GM18505 (cell line): ENCODE data around the gene HSPG2.
A peak's percentile ranks its signal among the peaks of the same experiment; 100 is the strongest.
"Not testable (repeated sequence)": the region's sequence is repeated elsewhere in the genome, so short reads cannot be mapped to it uniquely, and the experiment has no call there.

Experiments
- ATAC-seq: cut with Tn5 transposase; IDR thresholded peaks from one replicate; pipeline ENCODE4 v1.9.1; 2021; ENCODE audit not compliant: unreplicated experiment
- POLR2A ChIP-seq: IDR thresholded peaks from 4 replicates; pipeline ENCODE4 v1.6.1; 2011; ENCODE audit warnings: borderline replicate concordance; ENCODE audit not compliant: insufficient read depth, insufficient read length; ENCODE audit errors: extremely low read depth

Gene HSPG2

GRCh38 chr1:21814241-21814918 is 122.7 kb downstream of the HSPG2 start:
- peak; percentile 55 for ATAC-seq
- TF ChIP-seq POLR2A = peak; percentile 35

DNA sequence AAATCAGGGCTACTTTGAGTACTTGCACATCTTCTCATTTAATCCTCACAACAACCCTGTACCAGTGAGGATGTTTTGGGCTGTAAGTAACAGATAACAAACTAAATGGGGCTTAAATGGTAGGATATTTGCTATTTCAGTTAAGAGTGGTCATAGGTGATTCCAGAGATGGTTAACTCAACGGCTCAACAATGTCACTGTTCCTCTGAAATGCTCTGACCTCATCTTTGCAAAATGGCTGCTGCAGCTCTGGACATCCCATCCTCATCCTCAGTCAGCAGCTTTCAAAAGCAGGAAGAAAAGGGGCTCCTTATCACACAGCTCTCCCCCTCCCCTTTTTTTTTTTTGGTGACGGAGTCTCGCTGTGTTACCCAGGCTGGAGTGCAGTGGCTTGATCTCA is 123.6 kb downstream of the HSPG2 start:
- ATAC-seq = no peak
- TF ChIP-seq POLR2A = no peak

- no peak for TF ChIP-seq POLR2A
- no peak for ATAC-seq
Observed at GRCh38 chr1:21811875-21812305, 125.2 kb downstream of the HSPG2 start, which contains the start of gene LDLRAD2. Gene LDLRAD2 (plus strand): TSS chr1:21812265. CDS start chr1:21812452, 187 bp downstream.

- TF ChIP-seq POLR2A = no peak
- ATAC-seq = no peak
Observed at GRCh38 chr1:21804536-21804935, 132.6 kb downstream of the HSPG2 start.

DNA sequence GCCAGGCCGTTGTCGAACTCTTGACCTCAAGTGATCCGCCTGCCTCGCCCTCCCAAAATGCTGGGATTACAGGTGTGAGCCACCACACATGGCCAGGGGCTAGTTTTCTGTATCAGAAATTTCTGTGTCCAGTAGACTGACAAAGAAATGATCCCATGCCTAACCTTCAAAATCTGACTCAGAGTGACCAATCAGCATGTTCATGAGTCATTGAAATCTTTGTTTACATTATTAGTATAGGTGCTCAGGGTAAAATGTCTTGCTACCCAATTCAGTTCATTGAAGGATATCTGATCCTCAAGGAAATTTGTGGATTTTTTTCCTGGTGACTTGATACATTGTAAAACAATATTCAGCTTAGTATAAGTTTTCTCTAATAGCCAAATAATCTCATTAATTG is 136.0 kb downstream of the HSPG2 start:
- ATAC-seq = no peak

GRCh38 chr1:21799730-21800129 is 137.4 kb downstream of the HSPG2 start:
- ATAC-seq = no peak
- TF ChIP-seq POLR2A = no peak

More for the DNA sequence above, 136.0 kb downstream of the HSPG2 start:
- TF ChIP-seq POLR2A = no peak

DNA sequence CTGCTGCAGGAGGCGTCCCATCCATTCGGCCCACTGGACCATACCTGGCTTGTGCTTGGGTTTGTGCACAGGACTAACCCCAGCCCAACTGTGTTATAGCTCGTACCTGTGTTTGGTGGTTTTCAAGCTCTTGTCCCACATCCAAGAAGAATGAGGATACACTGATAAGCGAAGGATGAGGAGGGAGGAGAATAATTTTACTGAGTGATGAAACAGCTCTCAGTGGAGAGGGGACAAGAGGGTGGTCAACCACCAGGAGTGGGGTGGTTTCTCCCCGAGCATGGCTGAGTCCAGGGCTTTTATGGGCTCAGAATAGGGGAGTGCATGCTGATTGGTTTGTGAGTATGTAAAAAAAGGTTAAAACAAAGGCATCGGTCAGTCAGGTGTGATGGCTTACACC is 142.0 kb downstream of the HSPG2 start:
- TF ChIP-seq POLR2A = no peak
- ATAC-seq = no peak

- no peak for TF ChIP-seq POLR2A
- no peak for ATAC-seq
Observed at GRCh38 chr1:21794656-21795055, 142.5 kb downstream of the HSPG2 start.

DNA sequence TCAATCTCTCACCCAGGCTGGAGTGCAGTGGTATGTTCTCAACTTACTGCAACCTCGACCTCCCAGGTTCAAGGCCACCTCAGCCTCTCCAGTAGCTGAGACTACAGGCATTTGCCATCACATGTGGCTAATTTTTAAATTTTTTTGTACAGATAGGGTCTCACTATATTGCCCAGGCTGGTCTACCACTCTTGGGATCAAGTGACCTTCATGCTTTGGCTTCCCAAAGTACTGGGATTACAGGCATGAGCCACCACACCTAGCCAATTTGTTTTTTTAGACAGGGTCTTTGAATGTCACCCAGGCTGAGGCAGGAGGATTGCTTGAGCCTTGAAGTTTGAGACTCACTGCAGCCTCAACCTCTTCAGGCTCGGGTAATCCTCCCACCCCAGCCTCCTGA is 144.0 kb downstream of the HSPG2 start:
- TF ChIP-seq POLR2A = no peak
- no peak for ATAC-seq

DNA sequence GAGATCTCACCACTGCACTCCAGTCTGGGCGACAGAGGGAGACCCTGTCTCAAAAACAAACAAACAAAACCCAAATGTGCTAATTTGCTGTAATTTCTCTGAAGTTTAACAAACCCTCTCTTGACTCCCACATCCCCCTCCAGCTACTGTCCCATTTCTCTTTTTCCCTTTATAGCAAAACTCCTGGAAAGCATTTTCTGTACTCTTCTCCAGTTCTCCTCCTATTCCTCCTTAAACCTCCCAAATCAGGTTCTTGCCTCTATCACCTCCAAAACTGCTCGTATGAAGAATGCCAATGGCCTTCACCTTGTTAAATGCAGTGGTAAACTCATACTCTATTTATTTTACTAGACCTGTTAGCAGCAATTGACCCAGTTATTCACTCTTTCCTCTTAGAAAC is 150.5 kb downstream of the HSPG2 start:
- ATAC-seq = no peak
- TF ChIP-seq POLR2A = no peak

DNA sequence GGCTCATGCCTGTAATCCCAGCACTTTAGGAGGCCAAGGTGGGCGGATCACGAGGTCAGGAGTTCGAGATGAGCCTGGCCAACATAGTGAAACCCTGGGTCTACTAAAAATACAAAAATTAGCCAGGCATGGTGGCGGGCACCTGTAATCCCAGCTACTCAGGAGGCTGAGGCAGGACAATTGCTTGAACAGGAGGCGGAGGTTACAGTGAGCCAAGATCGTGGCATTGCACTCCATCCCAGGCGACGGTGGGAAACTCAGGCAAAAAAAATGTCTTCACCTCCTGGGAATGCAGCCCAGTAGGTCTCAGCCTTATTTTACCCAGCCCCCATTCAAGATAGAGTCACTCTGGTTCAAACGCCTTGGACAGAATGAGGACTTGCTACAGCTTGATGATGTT is 151.3 kb downstream of the HSPG2 start:
- ATAC-seq = not testable (repeated sequence)

DNA sequence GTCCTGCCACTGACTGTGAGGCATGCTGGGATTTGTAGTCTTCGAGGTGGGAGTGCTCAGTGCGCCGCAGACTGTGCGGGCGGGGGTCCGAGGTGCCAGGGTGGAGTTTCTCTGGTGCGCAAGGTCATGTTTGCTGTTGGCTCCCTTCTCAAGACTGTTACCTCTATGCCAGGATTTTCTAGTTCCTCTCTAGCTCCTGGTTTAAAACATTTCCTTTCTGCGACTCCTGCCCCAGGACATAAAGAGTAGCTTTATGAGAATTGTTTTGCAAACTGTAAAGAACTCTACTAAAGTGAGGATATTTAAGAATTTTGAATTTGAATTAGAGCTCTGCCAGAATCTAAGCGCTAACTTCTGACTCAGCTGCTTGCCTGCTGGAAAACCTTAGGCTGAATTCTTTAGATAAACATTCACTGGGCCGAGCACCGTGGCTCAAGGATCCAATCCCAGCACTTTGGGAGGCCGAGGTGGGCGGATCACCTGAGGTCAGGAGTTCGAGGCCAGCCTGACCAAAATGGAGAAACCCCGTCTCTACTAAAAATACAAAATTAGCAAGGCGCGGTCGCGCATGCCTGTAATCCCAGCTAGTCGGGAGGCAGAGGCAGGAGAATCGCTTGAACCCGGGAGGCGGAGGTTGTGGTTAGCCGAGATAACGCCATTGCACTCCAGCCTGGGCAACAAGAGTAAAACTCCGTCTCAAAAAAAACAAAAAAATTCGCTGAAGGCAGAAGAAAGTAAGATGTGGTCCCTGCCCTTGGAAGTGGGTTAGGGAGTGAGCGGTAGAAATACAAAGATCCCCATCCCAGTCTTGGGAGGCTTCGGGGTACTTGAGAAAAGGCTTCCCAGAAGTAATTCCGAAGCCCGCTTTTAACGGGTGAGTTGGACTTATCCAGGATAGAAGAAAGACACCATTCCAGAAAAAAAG is 153.2 kb downstream of the HSPG2 start:
- no peak for TF ChIP-seq POLR2A
- no peak for ATAC-seq

- TF ChIP-seq POLR2A = peak; percentile 99
- peak; percentile 67 for ATAC-seq
Observed at GRCh38 chr1:21782868-21783678, 154.0 kb downstream of the HSPG2 start, which contains the start of gene USP48. Gene USP48 (minus strand): TSS chr1:21783149. CDS start chr1:21782957, 192 bp downstream.
